LNCAP (cell line): ENCODE measurements around the gene NOC4L.

Experiments used
- TF ChIP-seq, protein P1 (sequence below): fragments of 450-650 bp; IDR thresholded peaks from 2 replicates; pipeline ENCODE4 v1.5.1; 2017; ENCODE audit warnings: mild to moderate bottlenecking

Gene NOC4L

GRCh38 chr12:132158677-132159554, 14.7 kb downstream of the NOC4L start:
- TF ChIP-seq, protein P1, sequence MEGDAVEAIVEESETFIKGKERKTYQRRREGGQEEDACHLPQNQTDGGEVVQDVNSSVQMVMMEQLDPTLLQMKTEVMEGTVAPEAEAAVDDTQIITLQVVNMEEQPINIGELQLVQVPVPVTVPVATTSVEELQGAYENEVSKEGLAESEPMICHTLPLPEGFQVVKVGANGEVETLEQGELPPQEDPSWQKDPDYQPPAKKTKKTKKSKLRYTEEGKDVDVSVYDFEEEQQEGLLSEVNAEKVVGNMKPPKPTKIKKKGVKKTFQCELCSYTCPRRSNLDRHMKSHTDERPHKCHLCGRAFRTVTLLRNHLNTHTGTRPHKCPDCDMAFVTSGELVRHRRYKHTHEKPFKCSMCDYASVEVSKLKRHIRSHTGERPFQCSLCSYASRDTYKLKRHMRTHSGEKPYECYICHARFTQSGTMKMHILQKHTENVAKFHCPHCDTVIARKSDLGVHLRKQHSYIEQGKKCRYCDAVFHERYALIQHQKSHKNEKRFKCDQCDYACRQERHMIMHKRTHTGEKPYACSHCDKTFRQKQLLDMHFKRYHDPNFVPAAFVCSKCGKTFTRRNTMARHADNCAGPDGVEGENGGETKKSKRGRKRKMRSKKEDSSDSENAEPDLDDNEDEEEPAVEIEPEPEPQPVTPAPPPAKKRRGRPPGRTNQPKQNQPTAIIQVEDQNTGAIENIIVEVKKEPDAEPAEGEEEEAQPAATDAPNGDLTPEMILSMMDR: no peak

DNA sequence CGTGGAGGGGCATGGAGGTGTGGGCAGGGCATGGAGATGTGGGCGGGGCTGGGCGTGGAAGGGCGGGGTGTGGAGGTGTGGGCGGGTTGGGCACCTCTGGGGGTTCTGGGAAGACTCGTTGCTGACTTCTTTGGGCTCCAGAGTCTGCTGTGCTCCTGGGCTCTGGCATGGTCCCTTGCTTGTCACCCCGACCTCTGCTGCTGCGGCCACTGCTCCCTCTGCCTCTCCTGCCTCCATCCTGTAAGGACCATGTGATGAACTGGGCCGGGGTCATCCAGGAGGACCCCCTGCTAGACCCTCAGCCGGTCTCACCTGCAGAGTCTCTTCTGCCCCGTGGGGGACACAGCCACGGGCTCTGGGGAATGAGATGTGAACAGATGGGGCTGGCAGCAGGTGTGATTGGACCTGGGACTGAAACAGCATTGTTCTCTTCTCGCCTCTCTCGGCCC, 15.3 kb downstream of the NOC4L start:
- TF ChIP-seq, protein P1: no peak

DNA sequence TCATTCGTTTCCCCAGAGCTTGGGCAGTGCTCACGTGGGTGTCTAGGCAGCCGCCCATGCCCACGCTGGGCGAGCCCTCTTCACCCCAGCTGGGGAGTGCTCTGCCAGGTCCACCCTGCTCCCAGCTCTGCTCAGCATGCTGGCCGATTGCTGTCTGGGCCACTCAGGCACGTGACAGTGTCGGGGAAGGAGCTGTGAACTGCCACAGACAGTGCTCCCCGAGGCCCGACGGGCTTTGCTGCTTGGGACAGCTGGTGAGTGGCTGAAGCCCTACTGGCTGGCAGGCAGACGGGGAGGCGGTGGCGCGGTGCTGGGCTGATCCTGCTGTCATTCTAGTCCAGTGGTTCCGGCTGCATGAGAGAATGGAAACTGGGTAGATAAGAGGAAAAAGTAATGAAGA, 15.8 kb downstream of the NOC4L start:
- TF ChIP-seq, protein P1: no peak

DNA sequence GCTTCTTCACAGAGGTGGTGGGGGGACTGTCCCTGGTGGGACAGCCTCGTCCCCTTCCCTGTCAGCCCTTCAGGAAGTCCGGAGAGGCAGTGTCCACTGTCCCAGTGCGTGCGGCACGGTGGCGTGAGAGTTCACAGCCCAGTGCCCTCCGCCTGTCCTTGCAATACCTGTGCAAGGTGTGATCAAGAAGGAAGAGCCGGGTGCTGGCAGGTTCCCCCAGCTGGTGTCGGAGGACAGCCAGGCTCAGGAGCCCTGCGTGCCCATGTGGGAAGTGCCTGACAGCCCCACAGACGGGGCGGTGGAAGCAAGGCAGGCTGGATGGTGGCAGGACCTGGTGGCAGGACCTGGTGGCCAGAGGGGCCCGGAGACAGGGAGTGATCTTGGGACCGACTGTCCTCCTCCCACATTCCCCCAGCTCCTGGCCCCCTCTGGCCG, 16.4 kb downstream of the NOC4L start:
- TF ChIP-seq, protein P1: no peak

DNA sequence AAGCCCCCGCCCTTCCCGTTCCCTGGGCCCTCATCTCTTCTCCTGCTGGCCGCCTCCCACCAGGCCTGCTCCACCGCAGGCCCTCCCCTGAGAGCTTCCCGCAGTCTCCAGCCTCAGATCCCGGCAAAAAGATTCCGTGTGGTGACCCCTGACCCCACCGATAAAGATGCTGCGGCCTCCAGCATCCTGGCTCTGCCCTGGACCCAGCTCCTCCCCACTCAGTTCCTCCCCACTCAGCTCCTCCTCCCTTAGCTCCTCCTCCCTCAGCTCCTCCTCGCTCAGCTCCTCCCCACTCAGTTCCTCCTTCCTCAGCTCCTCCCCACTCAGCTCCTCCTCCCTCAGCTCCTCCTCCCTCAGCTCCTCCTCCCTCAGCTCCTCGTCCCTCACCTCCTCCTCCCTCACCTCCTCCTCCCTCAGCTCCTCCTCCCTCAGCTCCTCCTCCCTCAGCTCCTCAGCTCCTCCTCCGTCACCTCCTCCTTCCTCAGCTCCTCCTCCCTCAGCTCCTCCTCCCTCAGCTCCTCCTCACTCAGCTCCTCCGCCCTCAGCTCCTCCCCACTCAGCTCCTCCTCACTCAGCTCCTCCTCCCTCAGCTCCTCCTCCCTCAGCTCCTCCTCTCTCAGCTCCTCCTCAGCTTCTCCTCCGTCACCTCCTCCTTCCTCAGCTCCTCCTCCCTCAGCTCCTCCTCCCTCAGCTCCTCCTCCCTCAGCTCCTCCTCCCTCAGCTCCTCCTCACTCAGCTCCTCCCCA, 17.0 kb downstream of the NOC4L start:
- TF ChIP-seq, protein P1: no peak

GRCh38 chr12:132161796-132162507, 17.7 kb downstream of the NOC4L start:
- TF ChIP-seq, protein P1: no peak

DNA sequence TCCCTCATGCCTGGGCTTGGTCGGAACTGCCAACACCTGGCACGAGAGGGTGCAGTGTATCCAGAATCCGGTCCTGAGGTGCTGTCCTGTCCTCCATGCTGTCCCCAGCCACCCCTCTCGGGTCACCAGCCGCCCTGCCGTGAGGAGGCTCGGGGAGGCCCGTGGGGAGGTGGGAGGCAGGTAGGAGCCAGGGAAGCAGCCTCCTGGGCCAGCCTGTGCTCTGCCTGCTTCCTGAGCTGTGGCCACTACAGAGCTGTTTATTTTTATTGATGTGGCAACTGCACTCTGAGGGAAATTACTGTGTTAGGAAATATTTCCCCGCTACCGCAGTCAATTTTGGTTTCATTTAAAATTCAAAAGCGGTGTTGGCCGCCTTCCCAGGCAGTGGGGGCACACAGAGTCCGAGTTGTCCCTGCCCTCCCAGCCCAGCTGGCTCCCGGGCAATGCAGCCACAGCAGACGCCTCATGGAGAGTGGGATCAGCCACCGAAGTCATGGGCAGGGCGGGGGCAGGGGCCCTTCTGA, 18.3 kb downstream of the NOC4L start:
- TF ChIP-seq, protein P1: no peak
